Activated T-helper 9 cell treated with anti-CD3 and anti-CD28 coated beads, Interleukin-2, amount 50 U/mL, for 16 hours (primary cell): ENCODE results near the gene IFI6.

Source experiments
- DNase-seq: peaks from one replicate; pipeline ENCODE4 v3.0.0-alpha.2; 2020; ENCODE audit warnings: low read depth

Gene IFI6

DNA sequence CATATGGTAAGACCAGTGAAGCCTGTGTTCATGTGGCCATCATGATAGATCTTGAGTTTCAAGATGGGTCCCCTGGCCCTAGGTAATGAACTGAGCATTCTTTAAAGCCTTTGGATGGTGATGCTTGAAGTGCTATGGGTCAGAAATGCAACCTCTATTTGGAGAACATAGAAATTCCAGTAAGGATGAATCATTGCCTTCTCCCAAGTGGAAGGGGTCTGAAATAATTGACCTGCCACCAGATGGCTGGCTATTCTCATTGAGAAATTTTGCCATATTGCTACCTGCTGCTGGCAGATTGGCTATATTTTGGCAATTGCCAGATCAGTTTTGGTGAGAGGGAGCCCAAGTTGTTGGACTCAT is 739 bp upstream of the IFI6 start:
- DNase-seq, result no peak

DNA sequence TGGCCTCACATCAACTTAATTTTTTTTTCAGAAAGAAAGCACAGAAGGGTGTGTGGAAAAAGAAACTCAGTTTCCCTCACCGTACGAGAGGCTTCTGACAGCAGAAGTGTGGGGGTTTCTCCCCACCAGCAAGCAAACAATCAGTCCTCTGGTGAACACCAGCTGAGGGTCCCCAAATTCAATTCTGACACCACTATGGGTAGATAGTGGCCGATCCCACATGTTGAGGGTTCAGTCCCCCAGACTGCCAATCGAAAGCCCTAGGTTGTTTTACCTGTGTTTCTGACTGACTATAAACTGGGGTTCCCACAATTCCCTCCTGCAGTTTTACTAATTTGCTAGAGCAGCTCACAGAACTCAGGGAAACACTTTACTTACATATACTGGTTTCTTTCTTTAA is 2.1 kb downstream of the IFI6 start:
- no peak for DNase-seq

DNA sequence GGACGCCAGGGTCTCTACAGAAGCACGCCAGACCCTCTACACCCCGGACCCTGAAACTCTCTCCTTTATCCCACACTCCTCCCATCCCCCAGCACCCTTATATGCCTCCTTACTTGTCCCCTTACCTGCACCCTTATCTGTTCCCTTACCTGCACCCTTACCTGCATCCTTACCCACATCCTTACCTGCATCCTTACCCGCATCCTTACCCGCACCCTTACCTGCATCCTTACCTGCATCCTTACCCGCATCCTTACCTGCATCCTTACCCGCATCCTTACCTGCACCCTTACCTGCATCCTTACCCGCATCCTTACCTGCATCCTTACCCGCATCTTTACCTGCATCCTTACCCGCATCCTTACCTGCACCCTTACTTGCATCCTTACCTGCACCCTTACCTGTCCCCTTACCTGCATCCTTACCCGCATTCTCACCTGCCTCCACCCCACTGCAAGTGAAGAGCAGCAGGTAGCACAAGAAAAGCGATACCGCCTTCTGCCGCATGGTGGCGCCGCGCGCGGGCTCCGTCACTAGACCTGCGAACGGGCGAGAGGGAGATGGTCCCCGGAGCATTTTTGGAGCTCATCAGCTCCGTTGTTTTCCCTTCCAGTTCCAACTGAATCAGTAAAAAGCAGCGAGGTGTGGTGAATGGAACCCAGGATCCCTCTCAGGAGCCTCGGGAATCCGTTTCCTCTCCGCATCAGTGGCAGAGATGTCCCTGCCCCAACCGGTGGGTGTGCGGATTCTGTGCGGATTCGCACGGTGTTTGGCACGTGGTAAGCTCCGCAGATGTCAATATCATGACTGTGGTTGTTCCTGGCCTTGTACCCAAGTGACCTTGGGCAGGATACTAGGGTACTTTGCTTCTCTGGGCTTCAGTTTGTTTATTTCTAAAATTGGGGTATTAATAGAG is 2.9 kb downstream of the IFI6 start:
- peak; percentile 83 for DNase-seq

DNA sequence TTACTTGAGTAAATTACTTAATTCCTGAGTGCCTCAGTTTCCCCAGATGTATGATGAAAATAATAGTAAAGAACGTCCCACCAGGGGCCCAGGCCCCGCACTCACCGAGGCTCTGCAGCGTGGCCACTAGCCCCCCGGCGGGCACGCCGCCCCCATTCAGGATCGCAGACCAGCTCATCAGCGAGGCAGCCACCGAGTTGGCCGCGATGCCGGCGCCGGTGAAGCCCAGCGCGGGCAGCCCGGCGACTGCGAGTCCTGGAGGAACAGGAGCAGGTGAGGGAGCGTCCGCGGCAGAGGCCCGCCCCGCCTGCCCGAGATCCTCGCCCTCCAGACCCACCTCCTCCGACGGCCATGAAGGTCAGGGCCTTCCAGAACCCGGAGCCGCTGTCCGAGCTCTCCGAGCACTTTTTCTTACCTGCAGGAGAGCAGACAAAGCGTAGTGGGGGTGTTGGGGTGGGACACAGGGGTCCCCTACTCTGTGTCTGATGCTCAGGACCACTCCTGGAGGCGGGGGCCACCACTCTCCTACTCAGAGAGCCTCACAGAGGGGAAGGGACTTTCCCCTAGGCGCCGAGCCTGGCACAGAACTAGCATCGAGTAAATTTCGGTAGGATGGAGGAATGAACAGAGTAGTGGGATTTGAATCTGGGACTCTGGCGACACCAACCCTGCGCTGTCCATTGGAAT is 3.7 kb downstream of the IFI6 start:
- no peak for DNase-seq

DNA sequence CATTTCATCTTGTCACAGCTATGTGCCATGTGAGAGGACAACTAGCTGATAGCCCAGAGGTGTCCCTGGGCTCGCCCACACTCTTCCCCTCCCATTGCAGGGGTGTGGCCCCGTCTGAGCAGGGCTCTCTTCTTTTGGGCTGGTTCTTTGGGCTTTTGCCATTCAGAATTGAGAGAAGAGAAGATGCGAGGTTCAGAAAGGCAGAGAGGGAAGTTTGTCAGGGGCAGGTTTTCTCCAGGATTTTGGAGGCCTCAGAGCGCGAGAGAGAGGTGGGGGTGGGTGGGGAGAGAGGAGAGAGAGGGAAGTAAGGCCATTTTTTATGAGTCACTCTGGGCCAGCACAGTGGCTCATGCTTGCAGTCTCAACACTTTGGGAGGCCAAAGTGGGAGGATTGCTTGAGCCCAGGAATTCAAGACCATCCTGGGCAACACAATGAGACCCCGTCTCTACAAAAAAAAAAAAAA is 5.2 kb downstream of the IFI6 start:
- no peak for DNase-seq

GRCh38 chr1:27666294-27666693 is 5.7 kb downstream of the IFI6 start:
- DNase-seq, result no peak

DNA sequence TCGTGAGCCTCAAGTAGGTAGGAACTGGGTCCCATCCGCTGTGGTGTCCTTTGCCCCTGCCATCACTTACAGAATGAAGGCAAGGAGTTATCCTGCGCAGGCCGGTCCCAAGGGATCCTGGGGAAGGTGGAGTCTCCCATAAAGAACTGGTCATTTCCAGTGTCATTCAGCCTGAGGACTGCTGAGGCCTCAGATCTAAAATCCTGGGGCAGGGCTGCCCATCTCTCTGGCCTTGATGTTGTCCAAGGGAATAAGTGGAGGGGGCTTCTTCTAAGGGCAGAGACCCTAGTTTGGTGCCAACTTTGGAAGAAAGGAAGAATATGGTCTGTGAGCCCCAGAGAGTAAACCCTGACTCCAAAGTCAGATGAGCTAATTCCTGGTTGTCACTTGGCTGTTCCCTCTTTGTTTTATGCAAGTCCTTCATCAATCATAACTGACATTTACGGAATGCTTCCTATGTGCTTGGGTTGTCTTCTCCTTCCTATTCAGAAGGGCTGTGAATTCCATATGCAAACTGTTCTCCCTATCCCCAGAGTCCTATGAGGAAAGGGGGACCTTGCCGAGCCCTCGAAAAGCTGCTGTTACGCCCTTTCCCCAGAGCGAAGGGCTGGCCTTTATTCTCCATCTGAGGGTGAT is 6.9 kb downstream of the IFI6 start:
- DNase-seq, result no peak

GRCh38 chr1:27664291-27664690 is 7.7 kb downstream of the IFI6 start:
- DNase-seq, result no peak

- DNase-seq, result peak; percentile 85
Measured at GRCh38 chr1:27662707-27663393, 9.1 kb downstream of the IFI6 start.

- no peak for DNase-seq
Measured at GRCh38 chr1:27662261-27662660, 9.7 kb downstream of the IFI6 start.

- DNase-seq, result no peak
Measured at GRCh38 chr1:27661412-27662075, 10.4 kb downstream of the IFI6 start.

GRCh38 chr1:27660300-27660835 is 11.6 kb downstream of the IFI6 start:
- DNase-seq, result no peak

GRCh38 chr1:27659497-27660299 is 12.3 kb downstream of the IFI6 start:
- peak; percentile 80 for DNase-seq

GRCh38 chr1:27658951-27659496 is 13.0 kb downstream of the IFI6 start:
- no peak for DNase-seq

GRCh38 chr1:27656157-27656893 is 15.7 kb downstream of the IFI6 start:
- no peak for DNase-seq

- no peak for DNase-seq
Measured at GRCh38 chr1:27655151-27655937, 16.6 kb downstream of the IFI6 start.

DNA sequence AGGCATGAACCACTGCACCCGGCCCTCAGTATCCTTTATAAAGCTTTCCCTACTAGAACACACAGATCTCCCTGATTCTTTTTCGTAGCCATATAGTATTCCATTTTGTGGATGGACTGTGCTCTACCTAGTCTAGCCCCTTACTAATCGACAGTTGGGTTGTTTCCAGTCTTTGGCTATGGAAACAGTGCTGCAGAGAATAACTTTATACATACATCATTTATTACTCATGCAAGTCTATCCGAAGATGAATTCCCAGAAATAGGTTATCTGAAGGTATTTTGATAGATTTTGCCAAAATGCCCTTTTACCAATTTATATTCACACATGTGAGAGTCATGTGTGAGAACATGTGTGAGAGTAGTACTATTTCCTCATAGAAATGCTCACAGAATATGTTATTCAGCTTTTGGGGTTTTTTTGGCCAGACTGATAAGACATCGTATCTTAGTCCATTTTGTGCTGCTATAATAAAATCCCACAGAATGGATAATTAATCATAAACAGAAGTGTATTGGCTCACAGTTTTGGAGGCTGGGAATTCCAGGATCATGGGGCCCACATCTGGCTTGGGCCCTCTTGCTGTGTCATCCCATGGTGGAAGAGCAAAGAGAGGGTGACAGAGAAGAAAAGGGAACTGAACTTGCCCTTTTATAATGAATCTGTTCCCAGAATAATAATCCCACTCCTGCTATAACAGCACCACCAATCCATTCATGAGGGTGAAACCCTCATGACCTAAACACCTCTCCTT is 19.7 kb downstream of the IFI6 start:
- no peak for DNase-seq
